ENCODE results near the gene NLGN1. TPM values are rescaled to one million over a fixed set of nuclear protein-coding genes. Genes with fewer than 3 reads are reported as not detected.

NLGN1 gene
- total RNA-seq, 1 donor from 2014 or later, result not detected

GRCh38 chr3:173681188-173681678, 283.7 kb downstream of the NLGN1 start:
- H3K4me3 Mint-ChIP-seq, result no peak overlapping the region
- no peaks in the 10 kb centered on the region for H3K36me3 Mint-ChIP-seq (ENCODE audit: low read depth)
- ChIA-PET CTCF (no interaction called here), POLR2A (no interaction called here)
- no peaks in the 10 kb centered on the region for H3K4me1 Mint-ChIP-seq
- DNase-seq (no peak), ATAC-seq (ENCODE audit: low read depth) (no peak)
- H3K27ac Mint-ChIP-seq, result no peak overlapping the region
- TF ChIP-seq, protein P1, sequence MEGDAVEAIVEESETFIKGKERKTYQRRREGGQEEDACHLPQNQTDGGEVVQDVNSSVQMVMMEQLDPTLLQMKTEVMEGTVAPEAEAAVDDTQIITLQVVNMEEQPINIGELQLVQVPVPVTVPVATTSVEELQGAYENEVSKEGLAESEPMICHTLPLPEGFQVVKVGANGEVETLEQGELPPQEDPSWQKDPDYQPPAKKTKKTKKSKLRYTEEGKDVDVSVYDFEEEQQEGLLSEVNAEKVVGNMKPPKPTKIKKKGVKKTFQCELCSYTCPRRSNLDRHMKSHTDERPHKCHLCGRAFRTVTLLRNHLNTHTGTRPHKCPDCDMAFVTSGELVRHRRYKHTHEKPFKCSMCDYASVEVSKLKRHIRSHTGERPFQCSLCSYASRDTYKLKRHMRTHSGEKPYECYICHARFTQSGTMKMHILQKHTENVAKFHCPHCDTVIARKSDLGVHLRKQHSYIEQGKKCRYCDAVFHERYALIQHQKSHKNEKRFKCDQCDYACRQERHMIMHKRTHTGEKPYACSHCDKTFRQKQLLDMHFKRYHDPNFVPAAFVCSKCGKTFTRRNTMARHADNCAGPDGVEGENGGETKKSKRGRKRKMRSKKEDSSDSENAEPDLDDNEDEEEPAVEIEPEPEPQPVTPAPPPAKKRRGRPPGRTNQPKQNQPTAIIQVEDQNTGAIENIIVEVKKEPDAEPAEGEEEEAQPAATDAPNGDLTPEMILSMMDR (IDR thresholded peaks at IDR 0.05), result no peak
- intact Hi-C loops (cut with micrococcal nuclease), result no loop called here
- peaks cover 2% of the 10 kb centered on the region for H3K9me3 Mint-ChIP-seq
- H3K27me3 Mint-ChIP-seq, result no peaks in the 10 kb centered on the region

DNA sequence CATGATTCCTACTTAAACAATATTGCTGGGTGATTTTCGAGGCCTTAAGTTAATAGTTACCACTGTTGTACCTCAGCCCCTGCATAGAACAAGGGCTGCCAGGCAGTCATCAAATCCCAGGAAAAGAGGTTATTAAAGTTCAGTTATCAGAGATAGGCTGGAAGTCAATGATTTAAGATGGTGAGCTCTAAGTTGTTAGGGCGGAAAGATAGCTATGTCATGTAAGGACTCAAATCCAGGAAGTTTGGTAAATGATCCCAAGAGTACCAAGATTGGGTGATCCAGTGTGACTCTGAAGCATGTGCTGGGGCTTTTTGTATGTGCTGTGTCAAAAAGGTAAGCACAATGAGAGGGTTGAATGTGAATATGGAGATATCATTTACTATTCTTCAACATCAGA, 287.9 kb downstream of the NLGN1 start:
- Mint-ChIP-seq H3K4me1 (no peaks in the 10 kb centered on the region), H3K36me3 (ENCODE audit: low read depth) (no peaks in the 10 kb centered on the region), H3K9me3 (peaks cover 2% of the 10 kb centered on the region), H3K27ac (no peak overlapping the region), H3K4me3 (no peak overlapping the region), H3K27me3 (no peaks in the 10 kb centered on the region)
- TF ChIP-seq, protein P1 (IDR thresholded peaks at IDR 0.05), result no peak
- ChIA-PET CTCF (no interaction called here), POLR2A (no interaction called here)
- intact Hi-C loops (cut with micrococcal nuclease), result no loop called here
- DNase-seq, result no peak
- no peak for ATAC-seq (ENCODE audit: low read depth)

DNA sequence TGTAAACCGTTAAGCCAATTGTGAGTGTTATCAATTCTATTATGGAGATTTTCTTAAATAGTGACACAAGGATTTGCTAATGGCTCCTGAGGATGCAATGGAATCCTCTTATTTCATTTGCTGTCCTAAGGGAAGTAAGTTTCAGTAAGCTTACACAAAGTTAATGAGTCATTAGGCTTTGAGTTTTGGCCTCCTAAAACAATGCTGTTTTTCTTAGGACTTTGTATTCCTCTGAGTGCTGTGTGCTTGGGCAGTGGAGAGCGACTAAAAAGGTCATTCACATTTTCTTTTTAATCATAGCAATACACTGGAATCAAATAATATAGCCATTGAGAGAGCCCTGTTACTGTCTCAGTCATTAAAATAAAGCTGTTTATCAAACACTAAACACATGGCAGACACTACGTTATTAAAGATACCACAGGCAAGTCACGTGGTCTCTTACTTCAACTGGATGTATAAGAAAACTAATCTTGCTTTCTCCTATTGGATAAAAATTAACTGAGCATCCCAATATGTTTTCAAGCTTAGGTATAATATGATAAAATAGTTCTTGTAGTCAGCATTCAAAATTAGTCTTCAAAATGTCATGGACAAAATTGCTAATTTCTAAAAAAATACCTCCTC, 290.8 kb downstream of the NLGN1 start:
- H3K4me1 Mint-ChIP-seq, result no peaks in the 10 kb centered on the region
- intact Hi-C loops (cut with micrococcal nuclease), result no loop called here
- no peaks in the 10 kb centered on the region for H3K36me3 Mint-ChIP-seq (ENCODE audit: low read depth)
- ChIA-PET CTCF (no interaction called here), POLR2A (no interaction called here)
- DNase-seq (no peak), ATAC-seq (ENCODE audit: low read depth) (no peak)
- H3K9me3 Mint-ChIP-seq, result no peaks in the 10 kb centered on the region
- H3K27ac Mint-ChIP-seq, result no peak overlapping the region
- H3K27me3 Mint-ChIP-seq, result no peaks in the 10 kb centered on the region
- no peak overlapping the region for H3K4me3 Mint-ChIP-seq
- TF ChIP-seq, protein P1 (IDR thresholded peaks at IDR 0.05), result no peak

GRCh38 chr3:173690542-173691180, 293.1 kb downstream of the NLGN1 start:
- DNase-seq, result no peak
- Mint-ChIP-seq H3K36me3 (ENCODE audit: low read depth) (no peaks in the 10 kb centered on the region), H3K9me3 (no peaks in the 10 kb centered on the region), H3K27me3 (no peaks in the 10 kb centered on the region), H3K4me3 (no peak overlapping the region), H3K27ac (no peak overlapping the region), H3K4me1 (no peaks in the 10 kb centered on the region)
- no peak for ATAC-seq (ENCODE audit: low read depth)
- TF ChIP-seq, protein P1 (IDR thresholded peaks at IDR 0.05), result no peak
- ChIA-PET POLR2A (no interaction called here), CTCF (no interaction called here)
- intact Hi-C loops (cut with micrococcal nuclease), result no loop called here

- H3K4me1 Mint-ChIP-seq, result no peaks in the 10 kb centered on the region
- ATAC-seq (ENCODE audit: low read depth) (no peak), DNase-seq (no peak)
- ChIA-PET CTCF (no interaction called here), POLR2A (no interaction called here)
- TF ChIP-seq, protein P1 (IDR thresholded peaks at IDR 0.05), result no peak
- no peaks in the 10 kb centered on the region for H3K36me3 Mint-ChIP-seq (ENCODE audit: low read depth)
- H3K27me3 Mint-ChIP-seq, result no peaks in the 10 kb centered on the region
- H3K9me3 Mint-ChIP-seq, result peaks cover 2% of the 10 kb centered on the region
- no peak overlapping the region for H3K4me3 Mint-ChIP-seq
- no peak overlapping the region for H3K27ac Mint-ChIP-seq
- intact Hi-C loops (cut with micrococcal nuclease), result no loop called here
These were observed 301.8 kb downstream of the NLGN1 start for GRCh38 chr3:173699353-173699752.

Measured in activated B cell treated with CpG ODN at 0.5 μM for 24 hours (primary cell).